Measurements from ENCODE around the gene NDUFA13.

NDUFA13 gene

GRCh38 chr19:19491321-19492025 lies 24.6 kb upstream of the NDUFA13 start:
- Histone ChIP-seq H3K36me3 (replicated peaks; ENCODE audit: insufficient read depth, low read length) (no peaks in the 10 kb centered on the region), H4K20me1 (ENCODE audit: insufficient read depth, low read length) (no peaks in the 10 kb centered on the region; the same call in 1 of the 2 replicates)

GRCh38 chr19:19492026-19492610 lies 23.9 kb upstream of the NDUFA13 start:
- no peak overlapping the region for H3K4me3 ChIP-seq (ENCODE audit: low read length)
- H3K27ac ChIP-seq (ENCODE audit: low read length): no peak overlapping the region
- no peaks in the 10 kb centered on the region for H3K9me2 ChIP-seq (replicated peaks; ENCODE audit: insufficient read depth, low read length)
- no peaks in the 10 kb centered on the region for H4K20me1 ChIP-seq (ENCODE audit: insufficient read depth, low read length)
- peaks cover 32% of the 10 kb centered on the region for H3K79me2 ChIP-seq (ENCODE audit: low read length)
- no peaks in the 10 kb centered on the region for H3K27me3 ChIP-seq (replicated peaks; ENCODE audit: insufficient read depth, low read length)
- TF ChIP-seq EZH2phosphoT487 (IDR thresholded peaks at IDR 0.05; ENCODE audit: low read length): no peak
- TF ChIP-seq CTCF (IDR thresholded peaks at IDR 0.05; ENCODE audit: low read length): no peak
- TF ChIP-seq EZH2 (optimal IDR thresholded peaks at IDR 0.05; ENCODE audit: low read depth, low read length): no peak
- no peak overlapping the region for H2AFZ ChIP-seq (ENCODE audit: low read length)
- H3F3A ChIP-seq (ENCODE audit: insufficient read depth, low read length): peaks cover 11% of the 10 kb centered on the region; the same call in 1 of the 2 replicates
- H3K9ac ChIP-seq (ENCODE audit: low read length): no peak overlapping the region
- no peaks in the 10 kb centered on the region for H3K36me3 ChIP-seq (replicated peaks; ENCODE audit: insufficient read depth, low read length)
- H3K9me3 ChIP-seq (replicated peaks; ENCODE audit: insufficient read depth, low read length): no peaks in the 10 kb centered on the region
- H3K4me1 ChIP-seq (ENCODE audit: low read length): peaks cover 11% of the 10 kb centered on the region; the same call in 1 of the 2 replicates
- no peak overlapping the region for H3K4me2 ChIP-seq (ENCODE audit: low read depth, low read length)
- no peak for DNase-seq

More at GRCh38 chr19:19491321-19492025, 24.6 kb upstream of the NDUFA13 start:
- Histone ChIP-seq H3F3A (ENCODE audit: insufficient read depth, low read length) (peaks cover 11% of the 10 kb centered on the region; the same call in 1 of the 2 replicates), H3K9ac (ENCODE audit: low read length) (no peak overlapping the region), H3K27me3 (replicated peaks; ENCODE audit: insufficient read depth, low read length) (no peaks in the 10 kb centered on the region), H3K4me2 (ENCODE audit: low read depth, low read length) (no peak overlapping the region), H2AFZ (ENCODE audit: low read length) (no peak overlapping the region), H3K27ac (ENCODE audit: low read length) (no peak overlapping the region), H3K4me3 (ENCODE audit: low read length) (no peak overlapping the region), H3K9me3 (replicated peaks; ENCODE audit: insufficient read depth, low read length) (no peaks in the 10 kb centered on the region), H3K4me1 (ENCODE audit: low read length) (peaks cover 11% of the 10 kb centered on the region; the same call in 1 of the 2 replicates), H3K79me2 (ENCODE audit: low read length) (peaks cover 39% of the 10 kb centered on the region), H3K9me2 (replicated peaks; ENCODE audit: insufficient read depth, low read length) (no peaks in the 10 kb centered on the region)
- no peak for TF ChIP-seq CTCF (IDR thresholded peaks at IDR 0.05; ENCODE audit: low read length)
- no peak for TF ChIP-seq EZH2phosphoT487 (IDR thresholded peaks at IDR 0.05; ENCODE audit: low read length)
- TF ChIP-seq EZH2 (optimal IDR thresholded peaks at IDR 0.05; ENCODE audit: low read depth, low read length): no peak
- DNase-seq: no peak

- Histone ChIP-seq H3K79me2 (ENCODE audit: low read length) (peaks cover 27% of the 10 kb centered on the region), H3K9ac (ENCODE audit: low read length) (no peak overlapping the region), H3K36me3 (replicated peaks; ENCODE audit: insufficient read depth, low read length) (no peaks in the 10 kb centered on the region), H3F3A (ENCODE audit: insufficient read depth, low read length) (peaks cover 5% of the 10 kb centered on the region; the same call in 1 of the 2 replicates), H3K27me3 (replicated peaks; ENCODE audit: insufficient read depth, low read length) (no peaks in the 10 kb centered on the region), H2AFZ (ENCODE audit: low read length) (no peak overlapping the region), H3K4me3 (ENCODE audit: low read length) (no peak overlapping the region), H4K20me1 (ENCODE audit: insufficient read depth, low read length) (no peaks in the 10 kb centered on the region), H3K9me2 (replicated peaks; ENCODE audit: insufficient read depth, low read length) (no peaks in the 10 kb centered on the region), H3K4me1 (ENCODE audit: low read length) (peaks cover 6% of the 10 kb centered on the region; the same call in 1 of the 2 replicates), H3K4me2 (ENCODE audit: low read depth, low read length) (no peak overlapping the region), H3K27ac (ENCODE audit: low read length) (no peak overlapping the region), H3K9me3 (replicated peaks; ENCODE audit: insufficient read depth, low read length) (no peaks in the 10 kb centered on the region)
- TF ChIP-seq CTCF (IDR thresholded peaks at IDR 0.05; ENCODE audit: low read length) (no peak), EZH2phosphoT487 (IDR thresholded peaks at IDR 0.05; ENCODE audit: low read length) (no peak), EZH2 (optimal IDR thresholded peaks at IDR 0.05; ENCODE audit: low read depth, low read length) (no peak)
- DNase-seq: no peak
Observed at GRCh38 chr19:19493841-19494546, 22.0 kb upstream of the NDUFA13 start.
